Right kidney (tissue), 1 donor: ENCODE results near the gene ASXL1.
A peak's percentile ranks its signal among the peaks of the same experiment; 100 is the strongest.

Experiments used
- DNase-seq: peaks from one replicate; pipeline ENCODE4 v3.0.0-alpha.2; 2016

The ASXL1 gene

GRCh38 chr20:32481311-32482142, 123.4 kb downstream of the ASXL1 start:
- DNase-seq: peak; percentile 41

GRCh38 chr20:32482143-32482441, 124.0 kb downstream of the ASXL1 start:
- DNase-seq: no peak

GRCh38 chr20:32482442-32483261, 124.5 kb downstream of the ASXL1 start:
- DNase-seq: peak; percentile 82

GRCh38 chr20:32483351-32484224, 125.5 kb downstream of the ASXL1 start:
- DNase-seq: peak; percentile 84

GRCh38 chr20:32484225-32484957, 126.3 kb downstream of the ASXL1 start:
- peak; percentile 79 for DNase-seq

GRCh38 chr20:32484958-32485769, 127.0 kb downstream of the ASXL1 start:
- DNase-seq: peak; percentile 83

GRCh38 chr20:32485770-32486478, 127.8 kb downstream of the ASXL1 start:
- DNase-seq: no peak

- no peak for DNase-seq
These were observed 129.2 kb downstream of the ASXL1 start for GRCh38 chr20:32487381-32487780.

GRCh38 chr20:32488066-32488838, 130.1 kb downstream of the ASXL1 start:
- no peak for DNase-seq
